NB4 (cell line): Measurements from ENCODE around the gene UNC5B.

ENCODE experiments used
- DNase-seq: peaks from one replicate; pipeline ENCODE4 v3.0.0; 2010; ENCODE audit warnings: low read depth
- H3K4me3 ChIP-seq: one replicate; pipeline ENCODE4 v1.5.1; 2011; ENCODE audit warnings: mild to moderate bottlenecking, low read depth, low read length, moderate library complexity
- MYC ChIP-seq: IDR thresholded peaks from 2 replicates; pipeline ENCODE4 v1.6.1; 2011; ENCODE audit warnings: low read depth, low read length
- POLR2A ChIP-seq: IDR thresholded peaks from 2 replicates; pipeline ENCODE4 v1.6.1; 2011; ENCODE audit warnings: mild to moderate bottlenecking; ENCODE audit not compliant: insufficient read length; ENCODE audit errors: extremely low read depth
- TF ChIP-seq, protein P1 (sequence below): IDR thresholded peaks from one replicate; pipeline ENCODE4 v1.5.1; 2012; ENCODE audit warnings: low read depth, low read length
- TF ChIP-seq, protein P2 (sequence below): IDR thresholded peaks from 2 replicates; pipeline ENCODE4 v1.6.1; 2011; ENCODE audit warnings: low read depth, low read length

Gene UNC5B

DNA sequence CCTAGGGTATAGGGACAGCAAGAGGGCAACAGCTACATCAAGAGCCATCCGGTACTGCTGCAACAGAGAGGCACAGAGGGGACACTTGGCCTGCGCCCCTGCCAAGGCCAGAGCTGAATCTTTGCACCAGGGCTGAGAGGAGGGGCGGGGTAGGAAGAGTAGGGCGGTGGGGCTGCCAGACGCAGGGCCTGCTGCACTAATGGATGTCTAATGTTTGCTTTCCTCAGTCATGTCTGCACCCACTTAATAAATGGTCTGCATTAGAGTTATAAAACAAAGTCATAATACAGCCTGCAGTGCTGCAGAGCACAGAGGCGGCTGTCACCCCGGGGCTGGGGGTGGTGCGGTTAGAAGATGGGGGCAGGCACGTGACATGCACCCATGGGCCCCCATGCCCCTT is 64.5 kb downstream of the UNC5B start:
- no peak for DNase-seq
- TF ChIP-seq, protein P1, sequence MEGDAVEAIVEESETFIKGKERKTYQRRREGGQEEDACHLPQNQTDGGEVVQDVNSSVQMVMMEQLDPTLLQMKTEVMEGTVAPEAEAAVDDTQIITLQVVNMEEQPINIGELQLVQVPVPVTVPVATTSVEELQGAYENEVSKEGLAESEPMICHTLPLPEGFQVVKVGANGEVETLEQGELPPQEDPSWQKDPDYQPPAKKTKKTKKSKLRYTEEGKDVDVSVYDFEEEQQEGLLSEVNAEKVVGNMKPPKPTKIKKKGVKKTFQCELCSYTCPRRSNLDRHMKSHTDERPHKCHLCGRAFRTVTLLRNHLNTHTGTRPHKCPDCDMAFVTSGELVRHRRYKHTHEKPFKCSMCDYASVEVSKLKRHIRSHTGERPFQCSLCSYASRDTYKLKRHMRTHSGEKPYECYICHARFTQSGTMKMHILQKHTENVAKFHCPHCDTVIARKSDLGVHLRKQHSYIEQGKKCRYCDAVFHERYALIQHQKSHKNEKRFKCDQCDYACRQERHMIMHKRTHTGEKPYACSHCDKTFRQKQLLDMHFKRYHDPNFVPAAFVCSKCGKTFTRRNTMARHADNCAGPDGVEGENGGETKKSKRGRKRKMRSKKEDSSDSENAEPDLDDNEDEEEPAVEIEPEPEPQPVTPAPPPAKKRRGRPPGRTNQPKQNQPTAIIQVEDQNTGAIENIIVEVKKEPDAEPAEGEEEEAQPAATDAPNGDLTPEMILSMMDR, result no peak
- TF ChIP-seq, protein P2, sequence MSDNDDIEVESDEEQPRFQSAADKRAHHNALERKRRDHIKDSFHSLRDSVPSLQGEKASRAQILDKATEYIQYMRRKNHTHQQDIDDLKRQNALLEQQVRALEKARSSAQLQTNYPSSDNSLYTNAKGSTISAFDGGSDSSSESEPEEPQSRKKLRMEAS, result no peak
- TF ChIP-seq POLR2A (no peak), MYC (no peak)
- no peak overlapping the region for H3K4me3 ChIP-seq

DNA sequence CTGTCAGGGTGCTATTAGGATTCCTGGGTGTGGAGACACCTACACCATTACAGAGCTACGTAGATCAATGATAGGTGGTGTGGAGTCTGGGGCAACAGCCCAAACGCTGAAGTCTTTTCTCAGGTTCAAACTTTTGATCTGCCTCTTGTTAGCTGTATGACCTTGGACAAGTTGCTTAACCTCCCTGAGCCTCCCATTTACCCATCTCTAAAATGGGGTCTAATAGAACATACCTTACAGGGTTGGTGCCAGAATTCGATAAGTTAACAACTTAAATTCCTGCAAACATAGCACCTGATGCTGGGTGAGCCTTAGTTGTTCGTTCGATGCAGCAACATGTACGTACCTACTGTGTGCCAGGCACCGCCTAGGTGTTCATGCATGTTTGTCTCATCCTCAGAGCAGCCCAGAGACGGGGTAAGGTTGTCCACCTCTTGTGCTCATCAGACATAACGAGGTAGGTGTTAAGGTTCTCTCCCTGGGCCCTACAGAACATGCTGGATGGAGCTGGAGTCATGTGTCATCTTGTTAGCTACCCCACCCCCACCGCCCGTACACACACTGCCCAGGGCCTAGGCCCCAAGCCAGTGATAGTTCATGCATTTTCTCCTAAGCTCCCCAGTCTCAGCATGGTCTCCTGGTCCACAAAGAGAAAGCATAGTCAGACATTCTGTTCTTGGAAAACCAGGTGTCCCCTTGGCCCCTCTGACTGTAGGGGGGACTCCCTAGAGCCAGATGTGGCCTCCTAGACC is 65.7 kb downstream of the UNC5B start:
- no peak for DNase-seq
- no peak overlapping the region for H3K4me3 ChIP-seq
- TF ChIP-seq POLR2A, result no peak
- no peak for TF ChIP-seq MYC
- TF ChIP-seq, protein P2, result no peak
- TF ChIP-seq, protein P1, result no peak

- no peak overlapping the region for H3K4me3 ChIP-seq
- no peak for DNase-seq
- TF ChIP-seq MYC, result no peak
- TF ChIP-seq, protein P1, result no peak
Measured at GRCh38 chr10:71278691-71279588, 66.6 kb downstream of the UNC5B start.

DNA sequence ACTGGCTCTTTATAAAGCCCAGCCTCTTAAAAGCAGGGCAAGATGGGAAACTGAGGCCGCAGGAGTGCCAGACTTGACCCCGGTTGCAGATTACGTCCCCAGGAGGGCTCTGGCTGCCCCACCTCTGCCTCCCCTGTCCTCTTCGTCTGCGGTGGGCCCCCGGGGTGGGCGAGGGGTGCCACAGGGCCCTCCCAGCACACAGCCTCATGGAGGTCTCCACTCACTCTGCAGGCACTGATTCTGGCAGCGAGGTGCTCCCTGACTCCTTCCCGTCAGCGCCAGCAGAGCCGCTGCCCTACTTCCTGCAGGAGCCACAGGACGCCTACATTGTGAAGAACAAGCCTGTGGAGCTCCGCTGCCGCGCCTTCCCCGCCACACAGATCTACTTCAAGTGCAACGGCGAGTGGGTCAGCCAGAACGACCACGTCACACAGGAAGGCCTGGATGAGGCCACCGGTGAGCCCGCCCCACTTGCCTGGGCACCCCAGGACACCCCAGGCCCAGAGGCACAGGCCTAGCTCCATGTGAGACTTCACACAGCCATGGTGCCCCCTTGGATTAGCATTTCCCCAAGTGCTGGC is 67.3 kb downstream of the UNC5B start:
- no peak overlapping the region for H3K4me3 ChIP-seq
- no peak for TF ChIP-seq MYC
- TF ChIP-seq, protein P1, result no peak
- TF ChIP-seq, protein P2, result no peak
- no peak for TF ChIP-seq POLR2A
- no peak for DNase-seq

GRCh38 chr10:71280216-71280615 is 67.8 kb downstream of the UNC5B start:
- no peak overlapping the region for H3K4me3 ChIP-seq
- DNase-seq, result no peak
- TF ChIP-seq, protein P1, result no peak
- TF ChIP-seq, protein P2, result no peak
- TF ChIP-seq POLR2A (no peak), MYC (no peak)
